ENCODE data around the gene REPIN1. TPM values are rescaled to one million over a fixed set of nuclear protein-coding genes. Genes with fewer than 3 reads are reported as not detected.

The REPIN1 gene
- total and polyA plus RNA-seq, 9 of the 15 experiments (the other 6 are each of a cell fraction or from before 2014, with no cell fraction given) = 8.1 to 283 (median 94.3) TPM

DNA sequence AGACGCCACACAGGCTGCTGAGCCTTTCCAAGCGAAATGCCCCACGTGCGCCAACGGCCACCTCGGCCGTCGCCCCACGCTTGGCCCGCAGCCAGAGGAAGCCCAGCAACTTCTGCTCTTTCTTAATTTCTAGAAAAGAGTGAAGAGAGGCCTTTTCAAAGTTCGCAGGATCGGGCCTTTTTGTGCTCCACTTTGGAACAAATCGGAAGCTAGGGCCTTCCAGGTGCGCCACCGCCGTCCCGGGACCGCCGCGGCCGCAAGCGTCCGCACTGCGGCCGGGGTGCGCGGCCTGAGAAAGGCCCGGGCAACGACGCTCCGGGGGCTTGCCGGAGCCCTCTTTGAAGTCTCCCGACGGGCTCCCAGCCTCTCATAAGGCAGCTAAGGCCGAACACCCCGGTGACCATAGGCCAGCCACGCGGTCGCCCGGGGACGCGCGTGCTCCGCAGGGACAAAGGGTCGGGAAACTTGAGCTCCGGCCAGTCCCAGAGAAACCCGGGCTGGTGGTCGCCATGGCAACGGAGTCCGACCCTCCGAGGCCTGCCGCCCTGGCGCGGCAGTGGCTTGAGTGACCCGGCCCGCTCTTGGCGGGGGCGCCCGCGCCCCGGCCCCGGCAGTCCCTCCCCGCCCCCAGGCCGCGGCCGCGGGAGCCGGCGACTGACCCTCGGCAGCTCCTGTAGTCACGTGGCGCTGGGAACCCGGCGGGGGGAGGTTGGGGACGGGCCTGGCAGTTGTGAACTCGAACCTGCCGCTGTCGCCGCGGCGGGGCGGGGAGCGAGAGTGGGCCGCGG is at the start of gene REPIN1 (continued):
- TF ChIP-seq, protein P1, sequence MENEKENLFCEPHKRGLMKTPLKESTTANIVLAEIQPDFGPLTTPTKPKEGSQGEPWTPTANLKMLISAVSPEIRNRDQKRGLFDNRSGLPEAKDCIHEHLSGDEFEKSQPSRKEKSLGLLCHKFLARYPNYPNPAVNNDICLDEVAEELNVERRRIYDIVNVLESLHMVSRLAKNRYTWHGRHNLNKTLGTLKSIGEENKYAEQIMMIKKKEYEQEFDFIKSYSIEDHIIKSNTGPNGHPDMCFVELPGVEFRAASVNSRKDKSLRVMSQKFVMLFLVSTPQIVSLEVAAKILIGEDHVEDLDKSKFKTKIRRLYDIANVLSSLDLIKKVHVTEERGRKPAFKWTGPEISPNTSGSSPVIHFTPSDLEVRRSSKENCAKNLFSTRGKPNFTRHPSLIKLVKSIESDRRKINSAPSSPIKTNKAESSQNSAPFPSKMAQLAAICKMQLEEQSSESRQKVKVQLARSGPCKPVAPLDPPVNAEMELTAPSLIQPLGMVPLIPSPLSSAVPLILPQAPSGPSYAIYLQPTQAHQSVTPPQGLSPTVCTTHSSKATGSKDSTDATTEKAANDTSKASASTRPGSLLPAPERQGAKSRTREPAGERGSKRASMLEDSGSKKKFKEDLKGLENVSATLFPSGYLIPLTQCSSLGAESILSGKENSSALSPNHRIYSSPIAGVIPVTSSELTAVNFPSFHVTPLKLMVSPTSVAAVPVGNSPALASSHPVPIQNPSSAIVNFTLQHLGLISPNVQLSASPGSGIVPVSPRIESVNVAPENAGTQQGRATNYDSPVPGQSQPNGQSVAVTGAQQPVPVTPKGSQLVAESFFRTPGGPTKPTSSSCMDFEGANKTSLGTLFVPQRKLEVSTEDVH (IDR thresholded peaks at IDR 0.05; ENCODE audit: low read depth, partially characterized antibody) = no peak
- TF ChIP-seq, protein P2, sequence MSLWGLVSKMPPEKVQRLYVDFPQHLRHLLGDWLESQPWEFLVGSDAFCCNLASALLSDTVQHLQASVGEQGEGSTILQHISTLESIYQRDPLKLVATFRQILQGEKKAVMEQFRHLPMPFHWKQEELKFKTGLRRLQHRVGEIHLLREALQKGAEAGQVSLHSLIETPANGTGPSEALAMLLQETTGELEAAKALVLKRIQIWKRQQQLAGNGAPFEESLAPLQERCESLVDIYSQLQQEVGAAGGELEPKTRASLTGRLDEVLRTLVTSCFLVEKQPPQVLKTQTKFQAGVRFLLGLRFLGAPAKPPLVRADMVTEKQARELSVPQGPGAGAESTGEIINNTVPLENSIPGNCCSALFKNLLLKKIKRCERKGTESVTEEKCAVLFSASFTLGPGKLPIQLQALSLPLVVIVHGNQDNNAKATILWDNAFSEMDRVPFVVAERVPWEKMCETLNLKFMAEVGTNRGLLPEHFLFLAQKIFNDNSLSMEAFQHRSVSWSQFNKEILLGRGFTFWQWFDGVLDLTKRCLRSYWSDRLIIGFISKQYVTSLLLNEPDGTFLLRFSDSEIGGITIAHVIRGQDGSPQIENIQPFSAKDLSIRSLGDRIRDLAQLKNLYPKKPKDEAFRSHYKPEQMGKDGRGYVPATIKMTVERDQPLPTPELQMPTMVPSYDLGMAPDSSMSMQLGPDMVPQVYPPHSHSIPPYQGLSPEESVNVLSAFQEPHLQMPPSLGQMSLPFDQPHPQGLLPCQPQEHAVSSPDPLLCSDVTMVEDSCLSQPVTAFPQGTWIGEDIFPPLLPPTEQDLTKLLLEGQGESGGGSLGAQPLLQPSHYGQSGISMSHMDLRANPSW (CRISPR knock-in tag; IDR thresholded peaks at IDR 0.05) = no peak
- TF ChIP-seq SUPT5H (IDR thresholded peaks at IDR 0.05) = peak; percentile 49; the same call in 1 of the 2 replicates
- TF ChIP-seq CBFA2T2 (conservative IDR thresholded peaks at IDR 0.05) = peak; percentile 59
- no peak for TF ChIP-seq ETV1 (tag; conservative IDR thresholded peaks at IDR 0.05; ENCODE audit: low read depth)
- TF ChIP-seq NFXL1 (CRISPR knock-in tag; IDR thresholded peaks at IDR 0.05) = no peak
- TF ChIP-seq MAFF (IDR thresholded peaks at IDR 0.05; ENCODE audit: low read length) = no peak
- TF ChIP-seq, protein P3, sequence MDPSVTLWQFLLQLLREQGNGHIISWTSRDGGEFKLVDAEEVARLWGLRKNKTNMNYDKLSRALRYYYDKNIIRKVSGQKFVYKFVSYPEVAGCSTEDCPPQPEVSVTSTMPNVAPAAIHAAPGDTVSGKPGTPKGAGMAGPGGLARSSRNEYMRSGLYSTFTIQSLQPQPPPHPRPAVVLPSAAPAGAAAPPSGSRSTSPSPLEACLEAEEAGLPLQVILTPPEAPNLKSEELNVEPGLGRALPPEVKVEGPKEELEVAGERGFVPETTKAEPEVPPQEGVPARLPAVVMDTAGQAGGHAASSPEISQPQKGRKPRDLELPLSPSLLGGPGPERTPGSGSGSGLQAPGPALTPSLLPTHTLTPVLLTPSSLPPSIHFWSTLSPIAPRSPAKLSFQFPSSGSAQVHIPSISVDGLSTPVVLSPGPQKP (CRISPR knock-in tag; IDR thresholded peaks at IDR 0.05) = no peak
- no peak for TF ChIP-seq ARID2 (IDR thresholded peaks at IDR 0.05)
- TF ChIP-seq GABPA (tag; conservative IDR thresholded peaks at IDR 0.05; ENCODE audit: low read depth) = 0 out of 2 replicates have a peak, but pooled peaks have one; percentile 47
- TF ChIP-seq, protein P4, sequence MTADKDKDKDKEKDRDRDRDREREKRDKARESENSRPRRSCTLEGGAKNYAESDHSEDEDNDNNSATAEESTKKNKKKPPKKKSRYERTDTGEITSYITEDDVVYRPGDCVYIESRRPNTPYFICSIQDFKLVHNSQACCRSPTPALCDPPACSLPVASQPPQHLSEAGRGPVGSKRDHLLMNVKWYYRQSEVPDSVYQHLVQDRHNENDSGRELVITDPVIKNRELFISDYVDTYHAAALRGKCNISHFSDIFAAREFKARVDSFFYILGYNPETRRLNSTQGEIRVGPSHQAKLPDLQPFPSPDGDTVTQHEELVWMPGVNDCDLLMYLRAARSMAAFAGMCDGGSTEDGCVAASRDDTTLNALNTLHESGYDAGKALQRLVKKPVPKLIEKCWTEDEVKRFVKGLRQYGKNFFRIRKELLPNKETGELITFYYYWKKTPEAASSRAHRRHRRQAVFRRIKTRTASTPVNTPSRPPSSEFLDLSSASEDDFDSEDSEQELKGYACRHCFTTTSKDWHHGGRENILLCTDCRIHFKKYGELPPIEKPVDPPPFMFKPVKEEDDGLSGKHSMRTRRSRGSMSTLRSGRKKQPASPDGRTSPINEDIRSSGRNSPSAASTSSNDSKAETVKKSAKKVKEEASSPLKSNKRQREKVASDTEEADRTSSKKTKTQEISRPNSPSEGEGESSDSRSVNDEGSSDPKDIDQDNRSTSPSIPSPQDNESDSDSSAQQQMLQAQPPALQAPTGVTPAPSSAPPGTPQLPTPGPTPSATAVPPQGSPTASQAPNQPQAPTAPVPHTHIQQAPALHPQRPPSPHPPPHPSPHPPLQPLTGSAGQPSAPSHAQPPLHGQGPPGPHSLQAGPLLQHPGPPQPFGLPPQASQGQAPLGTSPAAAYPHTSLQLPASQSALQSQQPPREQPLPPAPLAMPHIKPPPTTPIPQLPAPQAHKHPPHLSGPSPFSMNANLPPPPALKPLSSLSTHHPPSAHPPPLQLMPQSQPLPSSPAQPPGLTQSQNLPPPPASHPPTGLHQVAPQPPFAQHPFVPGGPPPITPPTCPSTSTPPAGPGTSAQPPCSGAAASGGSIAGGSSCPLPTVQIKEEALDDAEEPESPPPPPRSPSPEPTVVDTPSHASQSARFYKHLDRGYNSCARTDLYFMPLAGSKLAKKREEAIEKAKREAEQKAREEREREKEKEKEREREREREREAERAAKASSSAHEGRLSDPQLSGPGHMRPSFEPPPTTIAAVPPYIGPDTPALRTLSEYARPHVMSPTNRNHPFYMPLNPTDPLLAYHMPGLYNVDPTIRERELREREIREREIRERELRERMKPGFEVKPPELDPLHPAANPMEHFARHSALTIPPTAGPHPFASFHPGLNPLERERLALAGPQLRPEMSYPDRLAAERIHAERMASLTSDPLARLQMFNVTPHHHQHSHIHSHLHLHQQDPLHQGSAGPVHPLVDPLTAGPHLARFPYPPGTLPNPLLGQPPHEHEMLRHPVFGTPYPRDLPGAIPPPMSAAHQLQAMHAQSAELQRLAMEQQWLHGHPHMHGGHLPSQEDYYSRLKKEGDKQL (CRISPR knock-in tag; IDR thresholded peaks at IDR 0.05; ENCODE audit: borderline replicate concordance) = no peak; the same call in none of the 2 replicates
- TF ChIP-seq ZBTB17 (CRISPR knock-in tag; IDR thresholded peaks at IDR 0.05) = peak; percentile 58; the same call in 1 of the 2 replicates
- TF ChIP-seq LARP7 (IDR thresholded peaks at IDR 0.05) = no peak

Measured in K562 (cell line).